ENCODE data around the gene EPHA6. TPM values are rescaled to one million over a fixed set of nuclear protein-coding genes. Genes with fewer than 3 reads are reported as not detected.

EPHA6 gene
- total RNA-seq, 2 donors from 2014 or later = 0.52 to 2.0 TPM

GRCh38 chr3:97070302-97070701, 255.9 kb downstream of the EPHA6 start:
- Histone ChIP-seq H3K27ac (no peak overlapping the region), H3K4me3 (no peak overlapping the region), H3K36me3 (replicated peaks in 1 of 2; ENCODE audit: insufficient read depth in 1 of 2, low read depth in 2 of 2) (no peaks in the 10 kb centered on the region), H3K27me3 (no peaks in the 10 kb centered on the region), H3K9me3 (peaks cover 0 to 2% (median 0%) of the 10 kb centered on the region in 3 donors), H3K4me1 (no peaks in the 10 kb centered on the region)
- no peak for ATAC-seq
- TF ChIP-seq CTCF (IDR thresholded peaks at IDR 0.05) (no peak), POLR2A (IDR thresholded peaks at IDR 0.05) (no peak)
- no peak for DNase-seq
- intact Hi-C loops (cut with DNase I) = no loop called here

- H3K36me3 ChIP-seq (replicated peaks in 1 of 2; ENCODE audit: insufficient read depth in 1 of 2, low read depth in 2 of 2) = no peaks in the 10 kb centered on the region
- H3K4me3 ChIP-seq = no peak overlapping the region
- H3K27ac ChIP-seq = no peak overlapping the region
- H3K27me3 ChIP-seq = no peaks in the 10 kb centered on the region
- no peak for DNase-seq
- no peaks in the 10 kb centered on the region for H3K4me1 ChIP-seq
- intact Hi-C loops (cut with DNase I) = no loop called here
- 57 to 58% methylated on average over 2 of the region's 2 CpGs for WGBS, 2 donors
- TF ChIP-seq POLR2A (IDR thresholded peaks at IDR 0.05) = no peak
- TF ChIP-seq CTCF (IDR thresholded peaks at IDR 0.05) = no peak
- ATAC-seq = no peak
- H3K9me3 ChIP-seq = peaks cover 0 to 2% (median 0%) of the 10 kb centered on the region in 3 donors
These were observed 260.2 kb downstream of the EPHA6 start for GRCh38 chr3:97074546-97074945.

- WGBS, 2 donors = 69 to 71% methylated on average over 2 of the region's 2 CpGs
- intact Hi-C loops (cut with DNase I) = no loop called here
These were observed 262.3 kb downstream of the EPHA6 start for GRCh38 chr3:97076673-97077072.

GRCh38 chr3:97089621-97090020, 275.2 kb downstream of the EPHA6 start:
- WGBS, 2 donors = 55 to 61% methylated on average over 2 of the region's 2 CpGs
- no peak overlapping the region for H3K4me3 ChIP-seq

More at GRCh38 chr3:97076673-97077072, 262.3 kb downstream of the EPHA6 start:
- ATAC-seq (no peak), DNase-seq (no peak)
- TF ChIP-seq POLR2A (IDR thresholded peaks at IDR 0.05) (no peak), CTCF (IDR thresholded peaks at IDR 0.05) (no peak)
- no peak overlapping the region for H3K4me3 ChIP-seq
- no peaks in the 10 kb centered on the region for H3K4me1 ChIP-seq
- no peaks in the 10 kb centered on the region for H3K27me3 ChIP-seq
- H3K9me3 ChIP-seq = peaks cover 0 to 2% (median 0%) of the 10 kb centered on the region in 3 donors
- no peaks in the 10 kb centered on the region for H3K36me3 ChIP-seq (replicated peaks in 1 of 2; ENCODE audit: insufficient read depth in 1 of 2, low read depth in 2 of 2)
- H3K27ac ChIP-seq = no peak overlapping the region

More at GRCh38 chr3:97089621-97090020, 275.2 kb downstream of the EPHA6 start:
- H3K36me3 ChIP-seq (replicated peaks in 1 of 2; ENCODE audit: insufficient read depth in 1 of 2, low read depth in 2 of 2) = no peaks in the 10 kb centered on the region
- intact Hi-C loops (cut with DNase I) = no loop called here
- DNase-seq = no peak
- TF ChIP-seq CTCF (IDR thresholded peaks at IDR 0.05) = no peak
- no peak for TF ChIP-seq POLR2A (IDR thresholded peaks at IDR 0.05)
- no peak for ATAC-seq
- no peaks in the 10 kb centered on the region for H3K9me3 ChIP-seq
- H3K27ac ChIP-seq = no peak overlapping the region
- H3K4me1 ChIP-seq = no peaks in the 10 kb centered on the region
- H3K27me3 ChIP-seq = no peaks in the 10 kb centered on the region
